HG03159 (cell line): ENCODE data around the gene PRMT1.

ENCODE experiments used
- ATAC-seq: cut with Tn5 transposase; IDR thresholded peaks from one replicate; pipeline ENCODE4 v1.9.1; 2021; ENCODE audit warnings: mild to moderate bottlenecking, moderate library complexity; ENCODE audit not compliant: unreplicated experiment

PRMT1 gene

GRCh38 chr19:49651029-49651819 is 25.8 kb upstream of the PRMT1 start:
- no peak for ATAC-seq

GRCh38 chr19:49651820-49652550 is 25.1 kb upstream of the PRMT1 start:
- no peak for ATAC-seq

- no peak for ATAC-seq
Observed at GRCh38 chr19:49652551-49653465, 24.3 kb upstream of the PRMT1 start.

- ATAC-seq: no peak
Observed at GRCh38 chr19:49653466-49653806, 23.6 kb upstream of the PRMT1 start.

GRCh38 chr19:49654581-49654980 is 22.5 kb upstream of the PRMT1 start:
- no peak for ATAC-seq

GRCh38 chr19:49655570-49656455 is 21.3 kb upstream of the PRMT1 start:
- ATAC-seq: no peak

- ATAC-seq: no peak
Observed at GRCh38 chr19:49656456-49657109, 20.5 kb upstream of the PRMT1 start.

GRCh38 chr19:49657493-49658138 is 19.5 kb upstream of the PRMT1 start:
- ATAC-seq: no peak

- no peak for ATAC-seq
Observed at GRCh38 chr19:49658139-49658517, 18.9 kb upstream of the PRMT1 start.

- no peak for ATAC-seq
Observed at GRCh38 chr19:49658566-49659442, 18.3 kb upstream of the PRMT1 start.

GRCh38 chr19:49660338-49660961 is 16.6 kb upstream of the PRMT1 start:
- ATAC-seq: no peak

GRCh38 chr19:49662011-49662410 is 15.1 kb upstream of the PRMT1 start:
- no peak for ATAC-seq

GRCh38 chr19:49663224-49663623 is 13.8 kb upstream of the PRMT1 start:
- no peak for ATAC-seq

GRCh38 chr19:49664171-49665035 is 12.7 kb upstream of the PRMT1 start:
- ATAC-seq: no peak

- no peak for ATAC-seq
Observed at GRCh38 chr19:49665036-49665350, 12.1 kb upstream of the PRMT1 start.

GRCh38 chr19:49665351-49666119 is 11.5 kb upstream of the PRMT1 start, which contains the start of the genes BCL2L12 and IRF3:
BCL2L12 (plus strand) TSS chr19:49665933; CDS start chr19:49666693, 760 bp downstream.
IRF3 (minus strand) TSS chr19:49665857; CDS start chr19:49664838, 1,019 bp downstream.
- peak; percentile 84 for ATAC-seq
